HPDE6-E6E7 (cell line): ENCODE measurements around the gene ZNF333.
"Not testable (repeated sequence)": the region's sequence is repeated elsewhere in the genome, so short reads cannot be mapped to it uniquely, and the experiment has no call there.

Experiments used
- DNase-seq: peaks from one replicate; pipeline ENCODE4 v3.0.0; 2011; ENCODE audit warnings: missing footprints; ENCODE audit errors: extremely low spot score

The ZNF333 gene

DNA sequence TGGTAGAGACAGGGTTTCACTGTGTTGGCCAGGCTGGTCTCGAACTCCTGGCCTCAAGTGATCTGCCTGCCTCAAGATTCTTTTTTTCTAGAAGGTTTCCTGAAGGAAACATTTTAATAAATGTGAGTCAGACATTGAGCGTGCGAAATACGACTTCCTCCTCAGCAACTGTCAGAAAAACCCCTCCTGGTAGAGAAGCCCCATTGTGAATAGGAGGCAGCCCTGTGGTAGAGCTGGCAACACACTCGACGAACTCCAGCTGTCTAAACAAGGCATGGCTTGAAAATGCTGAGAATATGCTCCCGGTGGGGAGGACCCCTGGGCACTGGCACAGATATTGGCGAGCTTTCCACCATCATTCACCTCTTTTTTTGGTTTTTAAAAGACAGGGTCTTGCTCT, 9.8 kb downstream of the ZNF333 start:
- no peak for DNase-seq

DNA sequence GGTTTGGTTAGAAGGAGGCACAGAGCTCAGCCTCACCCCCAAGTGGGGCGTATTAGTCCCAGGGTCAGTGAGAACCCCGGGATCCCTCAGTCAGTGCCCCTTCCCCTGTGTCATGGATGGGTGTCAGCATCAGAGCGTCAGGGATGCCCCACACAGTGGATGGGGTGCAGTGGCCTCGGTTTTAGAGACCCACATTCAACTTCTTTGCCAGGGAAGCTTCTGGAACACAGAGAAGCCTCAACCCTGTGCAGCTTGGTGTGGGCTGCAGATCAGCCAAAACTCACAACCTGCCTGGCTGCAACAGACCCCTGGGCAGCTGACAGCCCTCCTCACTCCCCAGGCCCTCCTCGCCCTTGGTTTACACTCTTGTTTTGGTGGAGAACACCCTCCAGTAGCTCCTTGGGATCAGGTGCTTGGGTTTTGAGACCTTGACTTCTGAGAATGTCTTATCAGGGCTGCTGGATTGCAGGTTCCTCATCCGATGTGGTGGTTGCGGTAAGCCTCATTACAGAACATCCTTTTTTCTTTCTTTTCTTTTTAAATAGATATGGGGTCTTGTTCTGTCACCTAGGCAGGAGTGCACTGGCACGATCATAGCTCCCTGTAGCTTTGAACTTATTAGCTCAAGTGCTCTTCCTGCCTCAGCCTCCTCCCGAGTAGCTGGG, 11.0 kb downstream of the ZNF333 start:
- no peak for DNase-seq

DNA sequence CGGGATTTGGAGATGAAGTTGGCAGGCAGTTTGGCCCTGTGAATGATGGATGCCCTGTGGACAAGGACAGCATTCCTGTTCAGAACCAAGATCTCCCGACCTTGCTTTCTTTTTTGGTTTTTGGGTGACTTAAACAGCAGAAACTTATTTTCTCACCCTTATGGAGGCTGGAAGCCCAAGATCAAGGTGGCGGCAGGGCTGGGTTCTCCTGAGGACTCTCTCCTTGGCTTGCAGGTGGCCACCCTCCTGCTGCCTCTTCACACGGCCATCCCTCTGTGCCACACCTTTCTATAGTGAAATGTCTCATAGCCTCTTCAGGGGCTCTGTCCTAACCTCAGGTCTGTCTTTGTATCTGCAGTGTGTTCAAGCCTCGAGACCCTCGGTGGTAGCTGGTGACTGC, 14.0 kb downstream of the ZNF333 start:
- DNase-seq: no peak

DNA sequence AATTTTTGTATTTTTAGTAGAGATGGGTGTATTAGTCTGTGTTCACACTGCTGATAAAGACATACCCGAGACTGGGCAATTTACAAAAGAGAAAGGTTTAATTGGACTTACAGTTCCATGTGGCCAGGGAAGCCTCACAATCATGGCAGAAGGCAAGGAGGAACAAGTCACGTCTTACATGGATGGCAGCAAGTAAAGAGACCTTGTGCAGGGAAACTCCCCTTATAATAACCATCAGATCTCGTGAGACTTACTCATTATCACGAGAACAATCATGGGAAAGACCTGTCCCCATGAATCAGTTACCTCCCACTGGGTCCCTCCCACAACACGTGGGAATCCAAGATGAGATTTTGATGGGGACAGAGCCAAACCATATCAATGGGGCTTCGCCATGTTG, 14.6 kb downstream of the ZNF333 start:
- DNase-seq: no peak

DNA sequence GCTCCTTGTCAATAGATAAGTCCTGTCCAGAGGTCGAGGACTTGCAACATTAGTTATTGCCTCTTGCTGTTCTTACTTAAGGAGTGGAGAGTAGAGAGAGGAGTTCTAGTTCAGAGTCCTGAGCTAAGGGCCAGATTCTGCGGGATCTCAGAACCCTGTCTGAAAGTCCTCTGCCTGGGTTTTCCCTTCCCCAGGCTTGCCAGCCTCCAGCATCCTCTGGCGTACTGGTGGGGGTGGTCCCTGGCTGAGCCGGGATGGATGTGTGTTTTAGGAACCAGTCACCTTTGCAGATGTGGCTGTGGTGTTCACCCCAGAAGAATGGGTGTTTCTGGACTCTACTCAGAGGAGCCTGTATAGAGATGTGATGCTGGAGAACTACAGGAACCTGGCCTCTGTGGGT, 26.0 kb downstream of the ZNF333 start:
- no peak for DNase-seq

DNA sequence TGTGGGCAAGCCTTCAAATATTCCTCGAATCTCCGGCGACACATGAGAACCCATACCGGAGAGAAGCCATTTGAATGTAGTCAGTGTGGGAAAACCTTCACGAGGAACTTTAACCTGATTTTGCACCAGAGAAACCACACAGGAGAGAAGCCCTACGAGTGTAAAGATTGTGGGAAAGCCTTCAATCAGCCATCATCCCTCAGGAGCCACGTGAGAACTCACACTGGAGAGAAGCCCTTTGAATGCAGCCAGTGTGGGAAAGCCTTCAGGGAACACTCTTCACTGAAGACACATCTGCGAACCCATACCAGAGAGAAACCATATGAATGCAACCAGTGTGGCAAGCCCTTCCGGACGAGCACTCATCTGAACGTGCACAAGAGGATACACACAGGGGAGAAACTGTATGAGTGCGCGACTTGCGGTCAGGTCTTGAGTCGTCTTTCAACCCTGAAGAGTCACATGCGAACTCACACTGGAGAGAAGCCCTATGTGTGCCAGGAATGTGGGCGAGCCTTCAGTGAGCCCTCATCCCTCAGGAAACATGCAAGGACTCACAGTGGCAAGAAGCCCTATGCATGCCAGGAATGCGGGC, 28.8 kb downstream of the ZNF333 start:
- DNase-seq: no peak

DNA sequence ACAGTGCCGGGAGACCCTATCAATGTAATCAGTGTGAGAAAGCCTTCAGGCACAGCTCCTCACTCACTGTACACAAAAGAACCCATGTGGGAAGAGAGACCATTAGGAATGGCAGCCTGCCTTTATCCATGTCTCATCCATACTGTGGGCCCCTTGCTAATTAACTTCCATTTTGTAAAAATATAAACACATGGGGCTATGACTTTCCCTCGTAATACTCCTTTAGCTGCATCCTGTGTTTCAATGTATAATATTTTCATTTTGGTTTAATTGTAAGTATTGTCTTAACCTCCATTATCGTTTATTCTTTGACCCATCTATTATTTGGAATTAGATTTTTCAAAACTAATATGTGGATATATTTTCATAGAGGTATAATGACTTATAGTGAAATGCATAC, 29.3 kb downstream of the ZNF333 start:
- no peak for DNase-seq

DNA sequence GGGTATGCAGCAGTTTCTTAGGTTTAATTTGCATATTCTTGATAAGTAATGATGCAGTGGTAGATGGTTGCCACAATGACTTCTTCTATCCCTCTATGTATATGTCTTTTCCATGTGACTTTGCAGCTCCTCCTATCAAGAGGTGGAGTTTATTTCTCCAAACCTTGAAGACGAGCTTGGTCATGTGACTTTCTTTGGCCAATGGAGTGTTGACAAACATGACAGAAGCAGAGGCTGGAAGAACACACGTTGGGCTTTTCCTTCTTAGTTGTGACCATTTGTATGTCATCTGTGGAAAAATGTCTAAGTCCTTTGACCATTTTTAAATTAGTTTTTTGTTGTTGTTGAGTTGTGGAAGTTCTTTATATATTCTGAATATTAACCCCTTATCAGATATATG, 32.3 kb downstream of the ZNF333 start:
- no peak for DNase-seq

DNA sequence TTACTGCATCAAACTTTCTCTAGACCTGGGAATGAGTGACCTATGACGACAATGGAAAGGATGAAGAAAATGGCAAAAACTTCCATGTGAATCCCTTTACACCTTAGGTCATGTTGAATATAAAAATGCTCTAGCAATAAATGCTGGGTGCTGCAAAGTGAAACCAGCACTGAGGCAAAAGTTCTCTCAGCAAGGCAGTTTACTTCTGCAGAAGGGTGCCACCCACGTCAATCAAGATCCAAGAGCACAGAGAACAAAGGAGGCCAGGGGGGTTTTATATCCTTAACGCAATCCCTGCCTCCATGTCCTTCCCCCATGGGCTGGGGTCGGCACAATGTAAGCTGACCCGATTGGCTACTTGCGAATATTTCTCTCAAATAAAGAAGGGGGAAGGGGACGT, 38.7 kb downstream of the ZNF333 start:
- DNase-seq: no peak

DNA sequence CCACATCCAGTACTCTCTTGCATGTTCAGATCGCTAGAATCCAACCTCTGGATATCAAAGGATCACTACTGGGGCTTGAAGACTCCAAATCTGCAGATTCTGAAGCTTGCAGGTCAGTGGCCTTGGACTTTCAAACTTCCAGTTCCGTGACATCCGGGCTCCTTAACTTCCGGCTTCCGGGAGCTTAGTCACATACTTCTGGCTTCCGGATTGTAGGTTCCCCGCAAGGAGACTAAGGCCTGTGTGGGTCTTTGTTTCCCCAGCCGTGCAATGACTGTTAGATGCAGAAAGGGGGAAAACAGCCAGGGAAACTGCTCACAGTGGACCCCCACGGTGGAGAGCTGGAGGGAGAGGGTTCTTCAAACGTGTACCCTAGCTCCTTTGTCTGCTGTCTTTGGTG, 41.4 kb downstream of the ZNF333 start:
- DNase-seq: no peak

DNA sequence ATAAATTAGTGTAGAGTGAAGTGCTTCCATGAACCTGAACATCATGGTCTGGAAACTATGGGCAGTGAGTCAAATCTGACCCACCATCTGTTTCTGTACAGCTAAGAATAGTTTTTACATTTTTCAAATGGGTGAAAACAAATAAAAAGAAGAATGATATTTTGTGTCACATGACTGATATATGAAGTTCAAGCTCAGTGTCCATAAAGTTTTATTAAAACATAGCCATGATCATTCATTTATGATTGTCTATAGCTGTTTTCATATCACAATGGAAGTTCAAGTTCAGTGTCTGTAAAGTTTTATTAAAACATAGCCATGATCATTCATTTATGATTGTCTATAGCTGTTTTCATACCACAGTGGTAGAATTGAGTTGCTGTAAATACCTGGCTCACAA, 42.7 kb downstream of the ZNF333 start:
- DNase-seq: no peak

DNA sequence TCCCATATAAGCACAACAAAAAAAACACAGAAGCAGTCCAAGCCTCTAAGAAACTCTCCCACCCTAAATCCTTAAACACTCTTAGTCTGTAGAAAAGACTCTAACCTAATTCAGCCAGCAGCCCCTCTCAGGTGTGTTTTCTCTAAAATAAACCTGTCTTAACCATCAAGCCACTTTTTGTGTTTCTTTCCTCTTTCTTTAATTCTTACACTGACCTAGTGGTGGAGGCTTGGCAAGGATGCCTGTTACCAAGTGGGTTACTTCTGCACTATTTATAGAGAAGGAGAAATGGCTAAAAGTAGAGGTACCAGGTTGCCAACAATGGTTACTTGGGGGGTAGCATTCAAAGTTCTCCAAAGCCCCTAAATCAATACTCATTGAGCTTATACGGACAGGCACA, 43.7 kb downstream of the ZNF333 start:
- DNase-seq: no peak

DNA sequence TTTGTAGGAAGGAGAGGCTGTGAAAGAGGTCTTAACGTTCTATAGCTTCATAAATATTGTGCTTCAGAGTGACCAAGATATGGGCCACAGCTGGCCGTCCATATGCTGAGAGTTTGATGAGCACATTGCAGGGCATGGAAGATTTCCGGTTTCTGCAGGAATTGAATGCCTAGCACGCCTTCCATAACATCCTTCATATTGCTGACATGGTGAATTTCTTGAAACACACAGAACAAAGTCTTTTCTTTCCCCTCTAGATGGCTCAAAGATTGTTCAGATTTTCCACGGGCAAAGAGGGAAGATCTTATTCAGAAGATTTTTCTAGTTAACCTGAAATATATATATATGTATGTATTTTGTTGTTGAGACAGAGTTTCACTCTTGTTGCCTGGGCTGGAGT, 46.1 kb downstream of the ZNF333 start:
- DNase-seq: no peak

DNA sequence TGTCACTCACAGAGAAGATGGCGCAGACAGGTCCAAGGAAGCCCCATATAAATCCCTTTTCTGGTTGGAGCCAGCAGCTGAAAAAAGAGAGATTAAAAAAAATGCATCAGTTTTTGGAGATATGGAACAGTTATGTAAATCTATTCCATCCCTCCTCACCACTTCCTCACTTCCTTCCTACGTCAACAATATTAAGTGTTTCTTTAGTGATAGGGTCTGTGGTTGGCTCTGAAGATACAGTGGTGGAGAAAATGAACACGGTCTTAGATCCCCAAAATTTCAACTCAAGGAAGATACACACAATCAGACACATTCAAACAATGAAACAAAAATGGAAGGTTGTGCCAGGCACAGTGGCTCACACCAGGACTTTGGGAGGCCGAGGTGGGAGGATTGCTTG, 57.0 kb downstream of the ZNF333 start:
- no peak for DNase-seq

DNA sequence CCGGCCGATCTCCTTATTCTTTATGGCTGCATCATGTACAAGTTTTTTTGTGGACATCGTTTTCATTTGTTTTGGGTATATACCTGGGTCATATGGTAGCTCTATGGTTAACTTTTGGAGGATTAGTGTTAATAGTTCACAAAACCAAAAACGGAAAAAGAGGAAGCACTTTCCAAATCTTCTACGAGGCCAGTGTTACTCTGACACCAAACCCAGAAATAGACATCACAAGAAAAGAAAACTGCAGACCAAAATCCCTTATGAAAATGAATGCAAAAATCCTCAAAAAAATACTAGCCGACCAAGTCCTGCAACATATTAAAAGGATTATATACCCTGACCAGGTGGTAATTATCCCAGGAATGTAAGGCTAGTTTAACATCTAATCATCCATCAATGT, 58.8 kb downstream of the ZNF333 start:
- DNase-seq: no peak

DNA sequence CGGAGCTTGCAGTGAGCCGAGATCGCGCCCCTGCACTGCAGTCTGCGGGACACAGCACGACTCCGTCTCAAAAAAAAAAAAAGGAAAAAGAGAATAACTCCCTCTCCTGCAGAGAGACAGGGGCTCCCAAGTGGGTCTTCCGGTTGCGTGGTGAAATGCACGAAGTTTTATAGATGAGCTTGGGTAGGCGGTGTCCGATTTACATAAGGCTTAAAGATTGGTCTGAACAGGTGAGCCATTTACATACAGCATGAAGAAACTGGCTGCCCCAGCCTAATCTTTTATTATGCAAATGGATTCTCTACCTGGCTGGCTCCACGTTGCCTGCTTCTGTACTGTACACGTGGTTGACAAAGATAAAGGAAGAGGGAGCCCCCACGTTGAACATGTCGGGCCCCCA, 69.0 kb downstream of the ZNF333 start:
- no peak for DNase-seq

DNA sequence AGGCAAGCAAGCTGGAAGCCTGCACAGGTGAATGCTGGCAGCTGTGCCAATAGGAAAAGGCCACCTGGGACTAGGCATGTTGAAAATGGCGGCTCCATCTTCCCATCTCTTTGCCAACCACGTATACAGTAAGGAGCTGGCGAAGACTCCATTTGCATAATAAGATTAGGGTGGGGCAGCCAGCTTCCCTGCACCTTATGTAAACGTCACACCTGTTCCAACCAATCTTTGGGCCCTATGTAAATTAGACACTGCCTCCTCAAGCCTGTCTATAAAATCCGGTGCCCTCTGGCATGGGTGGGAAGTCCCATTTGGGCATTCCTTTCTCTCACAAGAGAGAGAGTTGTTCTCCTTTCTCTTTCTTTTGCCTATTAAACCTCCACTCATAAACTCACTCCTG, 71.8 kb downstream of the ZNF333 start:
- no peak for DNase-seq

DNA sequence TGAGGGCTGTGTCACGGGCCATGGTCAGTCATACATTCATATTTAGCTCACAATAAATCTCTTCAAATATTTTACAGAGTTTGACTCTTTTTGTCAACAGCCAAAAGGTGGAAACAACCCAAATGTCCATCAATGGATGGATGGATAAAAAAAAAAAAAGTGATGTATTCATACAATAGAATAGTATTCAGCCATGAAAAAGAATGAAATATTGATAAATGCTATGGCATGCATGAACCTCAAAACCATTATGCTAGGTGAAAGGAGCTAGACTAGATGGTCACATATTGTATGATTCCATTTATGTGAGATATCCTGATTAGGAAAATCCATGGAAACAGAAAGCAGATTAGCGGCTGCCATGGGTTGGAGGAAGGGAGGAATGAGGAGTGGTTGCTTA, 72.3 kb downstream of the ZNF333 start:
- DNase-seq: no peak

DNA sequence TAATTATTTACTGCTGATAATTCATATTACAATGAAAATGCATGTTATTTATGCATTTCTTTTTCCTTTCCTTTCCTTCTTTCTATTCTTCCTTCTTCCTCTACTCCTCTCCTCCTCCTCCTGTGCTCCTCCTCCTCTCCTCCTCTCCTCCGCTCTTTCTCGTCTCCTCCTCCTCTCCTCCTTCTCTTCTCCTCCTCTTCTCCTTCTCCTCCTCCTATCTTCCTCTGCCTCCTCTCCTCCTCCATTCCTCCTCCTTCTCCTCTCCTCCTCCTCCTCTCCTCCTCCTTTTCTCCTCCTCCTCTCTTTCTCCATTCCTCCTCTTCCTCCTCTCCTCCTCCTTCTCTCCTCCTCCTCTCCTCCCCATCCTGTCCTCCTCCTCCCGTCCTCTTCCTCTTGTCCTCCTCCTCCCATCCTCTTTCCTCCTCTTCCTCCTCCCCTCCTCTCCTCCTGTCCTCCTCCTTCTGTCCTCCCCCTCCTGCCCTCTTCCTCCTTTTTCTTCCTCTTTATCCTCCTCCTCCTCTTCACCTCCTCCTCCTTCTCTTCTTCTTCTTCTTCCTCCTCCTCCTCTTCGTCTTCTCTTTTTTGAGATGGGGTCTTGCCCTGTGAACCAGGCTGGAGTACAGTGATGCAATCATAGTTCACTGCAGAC, 73.8 kb downstream of the ZNF333 start:
- no peak for DNase-seq

DNA sequence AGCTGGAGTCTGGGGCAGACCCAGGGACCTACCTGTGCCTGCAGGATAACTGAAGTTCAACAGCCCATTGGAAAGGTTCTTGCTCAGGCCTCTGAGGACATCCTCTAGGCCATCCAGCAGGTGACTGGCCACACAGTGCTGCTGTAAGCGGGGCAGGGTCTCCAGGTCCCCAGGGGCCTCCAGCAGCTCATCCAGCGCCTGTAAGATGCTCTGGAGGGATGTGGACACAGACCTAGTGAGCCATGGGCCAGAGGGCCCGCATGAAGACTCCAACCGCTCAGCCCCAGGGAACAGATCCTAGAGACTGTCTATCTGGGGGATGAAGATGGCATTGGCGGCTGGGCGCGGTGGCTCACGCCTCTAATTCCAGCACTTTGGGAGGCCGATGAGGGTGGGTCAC, 74.6 kb downstream of the ZNF333 start:
- no peak for DNase-seq

DNA sequence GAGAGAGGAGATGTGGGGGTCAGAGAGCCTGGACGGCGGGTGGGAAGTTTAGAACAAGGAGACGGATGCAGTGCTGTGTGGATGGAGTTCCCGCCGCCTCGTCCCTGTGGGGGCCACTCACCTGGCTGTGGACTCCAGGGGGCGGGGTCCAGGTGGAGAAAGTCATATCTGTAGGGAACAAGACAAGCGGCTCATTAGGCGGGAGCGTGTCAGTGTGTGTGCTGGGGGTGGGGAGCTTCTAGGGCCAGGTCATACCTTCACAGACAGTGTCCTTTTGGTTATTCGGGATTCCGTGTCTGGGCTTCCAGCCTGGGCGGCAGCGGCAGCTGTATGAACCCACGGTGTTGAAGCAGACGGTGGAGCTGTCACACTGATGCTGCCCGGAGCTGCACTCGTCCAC, 75.6 kb downstream of the ZNF333 start:
- not testable (repeated sequence) for DNase-seq

DNA sequence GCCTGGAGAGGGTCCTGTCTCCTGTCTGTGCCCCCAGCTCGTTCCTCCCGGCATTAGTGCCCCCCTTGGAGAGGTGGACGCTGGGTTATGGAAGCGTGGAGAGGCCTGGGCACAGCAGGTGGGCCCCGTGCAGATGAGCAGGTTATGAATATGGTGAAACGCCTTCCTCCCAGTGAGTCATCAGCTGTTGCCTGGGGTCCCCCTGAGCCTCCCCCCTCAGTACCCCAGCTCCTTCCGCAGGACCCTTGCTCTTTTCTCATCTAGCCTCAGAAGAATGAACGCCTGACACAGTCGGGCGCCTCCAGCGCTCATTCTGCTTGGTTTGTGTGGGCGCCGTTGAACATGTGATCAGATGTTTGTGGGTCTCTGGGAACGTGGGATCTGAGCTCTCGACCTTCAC, 76.0 kb downstream of the ZNF333 start:
- not testable (repeated sequence) for DNase-seq

DNA sequence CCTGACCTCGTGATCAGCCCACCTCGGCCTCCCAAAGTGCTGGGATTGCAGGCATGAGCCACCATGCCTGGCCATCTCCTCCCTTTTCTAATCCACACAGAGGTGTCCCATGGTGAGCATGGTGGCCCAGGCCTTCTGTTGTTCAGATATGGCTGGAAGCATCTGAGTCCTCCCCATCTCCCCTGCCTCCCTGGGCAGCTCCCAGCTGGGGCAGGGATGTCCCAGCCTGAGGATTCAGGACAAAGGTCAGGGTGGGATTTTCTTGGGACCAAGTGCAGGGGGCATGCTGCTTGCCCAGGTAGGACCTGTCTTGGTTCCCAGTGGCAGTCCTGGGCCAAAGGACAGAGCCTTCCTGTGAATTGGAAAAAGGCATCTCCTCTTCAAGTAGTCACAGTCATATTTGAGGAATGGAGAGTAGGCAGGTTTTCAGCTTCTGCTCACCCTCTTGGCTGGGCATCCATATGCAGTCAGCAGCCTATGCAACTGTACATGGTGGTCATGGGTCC, 77.7 kb downstream of the ZNF333 start:
- DNase-seq: no peak
